ENCODE data around the gene FRMD4A. TPM values are rescaled to one million over a fixed set of nuclear protein-coding genes. Genes with fewer than 3 reads are reported as not detected.
"Not testable (repeated sequence)": the region's sequence is repeated elsewhere in the genome, so short reads cannot be mapped to it uniquely, and the experiment has no call there.

Gene FRMD4A
- total and polyA plus RNA-seq, 5 experiments from 2014 or later = 0.02 to 0.80 (median 0.31) TPM; not detected in 2

DNA sequence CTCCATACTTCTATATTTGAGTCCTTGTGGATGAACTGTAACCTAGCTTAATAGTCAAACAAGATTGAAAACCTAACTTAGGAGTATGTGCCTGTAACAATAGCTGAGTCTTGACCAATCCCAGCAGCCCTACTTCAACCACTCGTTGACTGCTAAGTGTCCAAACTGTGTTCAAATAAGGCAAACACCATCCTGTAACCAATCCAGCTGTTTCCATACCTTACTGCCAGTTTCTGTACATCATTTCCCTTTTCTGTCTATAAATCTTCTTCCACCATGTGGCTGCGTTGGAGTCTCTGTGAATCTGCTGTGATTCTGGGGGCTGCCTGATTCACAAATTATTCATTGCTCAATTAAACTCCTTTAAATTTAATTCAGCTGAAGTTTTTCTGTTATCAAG lies 195.5 kb downstream of the FRMD4A start:
- Mint-ChIP-seq H3K9me3 (peaks cover 0 to 11% (median 0%) of the 10 kb centered on the region in 9 donors), H3K27me3 (peaks cover 6 to 25% (median 10%) of the 10 kb centered on the region in 5 donors), H3K27ac (peak overlapping the region in 1 of 10 donors; percentile 26)
- H3K4me1 Mint-ChIP-seq, H3K4me3 Mint-ChIP-seq, POLR2A ChIA-PET, ATAC-seq, H3K36me3 Mint-ChIP-seq, DNase-seq: not testable (repeated sequence)

DNA sequence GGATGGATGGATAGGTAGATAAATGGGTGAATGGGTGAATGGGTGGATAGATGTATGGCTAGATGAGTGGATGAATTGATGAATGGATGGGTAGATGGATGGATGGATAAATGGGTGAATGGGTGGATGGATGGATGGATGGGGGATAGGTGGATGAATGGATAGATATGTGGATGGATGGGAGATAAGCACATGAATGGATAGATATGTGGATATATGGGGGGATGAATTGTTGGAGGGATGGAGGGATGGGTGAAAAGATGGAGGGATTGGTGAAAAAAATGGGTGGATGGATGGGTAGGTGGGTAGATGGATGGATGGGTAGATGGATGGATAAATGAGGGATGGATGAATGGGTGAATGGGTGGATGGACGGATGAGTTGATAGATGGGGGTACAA lies 196.4 kb downstream of the FRMD4A start:
- H3K36me3 Mint-ChIP-seq = no peaks in the 10 kb centered on the region
- DNase-seq (no peak), ATAC-seq (no peak)
- H3K27me3 Mint-ChIP-seq = peaks cover 4 to 23% (median 10%) of the 10 kb centered on the region in 5 donors
- no peak overlapping the region for H3K27ac Mint-ChIP-seq
- H3K4me3 Mint-ChIP-seq = no peak overlapping the region
- no peaks in the 10 kb centered on the region for H3K4me1 Mint-ChIP-seq
- POLR2A ChIA-PET = no interaction called here
- H3K9me3 Mint-ChIP-seq = peaks cover 0 to 11% (median 0%) of the 10 kb centered on the region in 9 donors

DNA sequence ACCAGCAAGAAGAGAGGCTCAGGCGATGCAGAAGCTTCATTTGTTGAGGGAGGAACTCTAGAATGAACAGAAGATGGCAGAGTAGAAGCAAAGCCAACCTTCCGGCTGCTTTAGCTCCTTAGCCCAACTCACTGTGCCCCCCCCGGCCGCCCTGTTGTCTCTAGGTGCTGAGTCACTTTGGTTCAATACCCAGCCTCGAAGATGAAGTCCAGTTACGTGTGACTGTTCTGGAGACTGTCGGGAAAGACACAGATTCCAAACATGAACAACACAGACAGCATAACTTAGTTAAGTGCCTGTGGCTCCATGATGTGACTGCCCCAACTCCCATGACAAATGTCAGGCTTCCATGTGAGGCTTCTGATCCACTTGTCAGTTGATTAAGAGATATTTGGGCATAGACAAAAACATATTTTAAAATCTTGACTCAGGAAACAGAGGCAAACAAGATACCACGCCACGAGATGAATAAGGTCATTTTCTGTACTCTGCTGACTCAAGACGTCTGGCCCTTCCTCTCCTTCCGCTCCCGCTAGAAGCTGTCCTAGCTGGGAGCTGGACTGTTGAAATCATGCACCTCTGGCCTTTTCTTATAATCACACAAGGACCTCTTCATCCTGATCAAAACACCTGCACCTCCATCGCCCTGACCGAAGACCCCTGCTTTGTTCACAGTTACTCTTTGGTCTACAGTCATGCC lies 199.3 kb downstream of the FRMD4A start:
- POLR2A ChIA-PET = no interaction called here
- ATAC-seq (no peak), DNase-seq (no peak)
- no peak overlapping the region for H3K27ac Mint-ChIP-seq
- H3K4me3 Mint-ChIP-seq = no peak overlapping the region
- H3K36me3 Mint-ChIP-seq = no peaks in the 10 kb centered on the region
- peaks cover 2 to 14% (median 8%) of the 10 kb centered on the region in 5 donors for H3K27me3 Mint-ChIP-seq
- no peaks in the 10 kb centered on the region for H3K4me1 Mint-ChIP-seq
- peaks cover 0 to 11% (median 0%) of the 10 kb centered on the region in 9 donors for H3K9me3 Mint-ChIP-seq

DNA sequence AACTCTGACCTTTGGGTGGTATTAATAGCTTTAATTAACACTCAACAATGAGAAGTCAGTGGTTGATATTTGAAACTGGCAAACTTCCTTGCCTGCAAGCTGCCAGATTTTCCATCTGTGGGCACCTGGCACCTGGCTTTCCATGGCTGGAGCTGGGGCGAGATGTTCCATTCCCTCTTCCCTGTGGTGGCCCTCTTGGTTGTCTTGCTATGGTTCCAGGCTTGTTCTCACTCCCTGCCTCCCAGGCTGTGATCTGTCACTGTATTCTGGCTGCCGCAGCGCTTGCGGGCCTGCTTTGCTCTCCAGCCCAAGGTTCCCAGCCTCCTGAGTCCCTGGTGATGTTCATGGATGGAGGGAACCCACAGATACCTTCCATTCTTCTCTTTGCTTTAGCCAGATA lies 201.0 kb downstream of the FRMD4A start:
- DNase-seq = no peak
- peaks cover 0 to 11% (median 0%) of the 10 kb centered on the region in 9 donors for H3K9me3 Mint-ChIP-seq
- H3K27me3 Mint-ChIP-seq = peaks cover 4 to 11% (median 8%) of the 10 kb centered on the region in 5 donors
- POLR2A ChIA-PET = no interaction called here
- H3K27ac Mint-ChIP-seq = no peak overlapping the region
- no peak for ATAC-seq
- H3K36me3 Mint-ChIP-seq = no peaks in the 10 kb centered on the region
- no peaks in the 10 kb centered on the region for H3K4me1 Mint-ChIP-seq
- H3K4me3 Mint-ChIP-seq = no peak overlapping the region

DNA sequence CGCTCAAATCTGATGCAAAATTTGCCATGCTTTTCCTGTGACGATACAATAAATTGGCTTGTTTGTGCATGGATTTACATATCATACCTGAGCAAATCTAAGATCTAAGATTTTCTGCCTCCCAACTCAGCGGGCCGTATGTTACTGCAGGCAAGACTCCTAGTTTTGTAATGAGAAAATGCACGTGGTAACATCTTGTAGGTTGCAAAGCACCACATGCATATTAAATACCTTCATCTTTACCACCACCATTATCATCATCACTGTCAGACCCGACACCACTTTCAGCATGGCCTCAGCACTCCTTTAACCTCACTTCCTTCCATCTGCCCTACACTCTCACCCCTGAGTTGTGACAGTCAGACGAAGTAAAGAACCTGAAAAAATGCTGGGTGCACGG lies 202.2 kb downstream of the FRMD4A start:
- Mint-ChIP-seq H3K27me3 (peaks cover 0 to 6% (median 4%) of the 10 kb centered on the region in 5 donors), H3K27ac (peak overlapping the region in 1 of 10 donors; percentile 44), H3K36me3 (no peaks in the 10 kb centered on the region), H3K9me3 (no peaks in the 10 kb centered on the region), H3K4me3 (no peak overlapping the region), H3K4me1 (no peaks in the 10 kb centered on the region)
- DNase-seq (no peak), ATAC-seq (no peak)
- POLR2A ChIA-PET = no interaction called here

DNA sequence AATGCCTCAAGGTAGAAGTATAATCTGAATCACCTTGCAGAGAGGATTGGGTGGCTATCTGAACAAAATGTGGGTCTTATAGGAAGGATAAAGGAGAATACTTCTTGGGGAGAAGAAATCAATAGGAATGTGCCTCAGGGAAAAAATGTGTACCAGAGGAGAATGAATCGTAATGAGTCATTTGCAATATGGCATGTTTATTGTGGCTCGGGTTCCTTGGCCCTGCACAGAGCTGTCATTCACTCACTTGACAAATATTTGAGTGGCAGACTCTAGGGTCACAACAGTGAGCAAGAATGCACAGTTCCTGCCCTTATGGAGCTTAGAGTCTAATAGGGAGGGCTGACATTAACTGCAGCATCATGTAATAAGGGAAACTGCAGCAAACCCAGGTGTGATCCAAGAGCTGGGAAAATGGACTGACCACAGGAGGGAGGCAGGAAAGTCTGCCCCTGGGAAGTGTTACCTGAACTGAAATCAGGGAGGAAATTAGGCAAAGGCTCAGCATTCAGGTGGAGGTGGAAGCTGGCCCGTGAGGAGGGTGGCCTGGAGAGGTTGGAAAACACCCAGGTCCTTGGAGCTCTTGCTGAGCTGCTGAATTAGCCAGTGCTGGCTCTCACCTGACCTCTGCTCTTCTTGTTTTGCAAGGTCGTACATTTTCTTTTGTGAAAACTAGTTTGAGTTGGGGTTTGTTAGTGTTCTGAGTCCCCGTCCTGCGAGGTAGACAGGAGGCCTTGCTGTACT lies 203.9 kb downstream of the FRMD4A start:
- Mint-ChIP-seq H3K36me3 (no peaks in the 10 kb centered on the region), H3K27me3 (peaks cover 0 to 6% (median 4%) of the 10 kb centered on the region in 5 donors), H3K27ac (no peak overlapping the region), H3K9me3 (peaks cover 0 to 2% (median 0%) of the 10 kb centered on the region in 9 donors), H3K4me3 (no peak overlapping the region), H3K4me1 (no peaks in the 10 kb centered on the region)
- POLR2A ChIA-PET = no interaction called here
- no peak for DNase-seq
- no peak for ATAC-seq

DNA sequence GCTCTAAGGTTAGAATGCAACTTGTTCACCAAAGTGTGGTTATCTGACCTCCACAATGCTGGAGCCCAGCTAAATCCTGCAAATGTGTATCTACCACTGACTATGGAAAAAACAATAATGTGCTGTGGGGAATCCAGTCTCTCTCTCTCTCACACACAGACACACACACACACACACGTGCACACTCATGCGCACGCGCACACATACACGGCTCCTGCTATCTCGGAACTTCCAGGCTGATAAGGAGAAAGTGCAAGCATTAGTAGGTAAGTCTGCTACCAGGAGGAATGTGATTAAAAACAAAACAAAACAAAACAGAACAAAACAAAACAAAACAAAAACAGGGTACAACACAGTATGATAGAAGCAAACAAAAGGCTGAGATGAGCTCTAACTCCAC lies 205.2 kb downstream of the FRMD4A start:
- H3K9me3 Mint-ChIP-seq = peaks cover 0 to 2% (median 0%) of the 10 kb centered on the region in 9 donors
- H3K4me1 Mint-ChIP-seq = no peaks in the 10 kb centered on the region
- H3K4me3 Mint-ChIP-seq = peak overlapping the region in 1 of 10 donors; percentile 26
- POLR2A ChIA-PET = interaction anchor here (0.6 kb wide), 1 partner anchor 373 kb away, joined by 4 read pairs; no protein-coding TSS in a partner anchor
- no peaks in the 10 kb centered on the region for H3K36me3 Mint-ChIP-seq
- DNase-seq (no peak), ATAC-seq (no peak)
- H3K27me3 Mint-ChIP-seq = peaks cover 0 to 6% (median 4%) of the 10 kb centered on the region in 5 donors
- H3K27ac Mint-ChIP-seq = no peak overlapping the region

DNA sequence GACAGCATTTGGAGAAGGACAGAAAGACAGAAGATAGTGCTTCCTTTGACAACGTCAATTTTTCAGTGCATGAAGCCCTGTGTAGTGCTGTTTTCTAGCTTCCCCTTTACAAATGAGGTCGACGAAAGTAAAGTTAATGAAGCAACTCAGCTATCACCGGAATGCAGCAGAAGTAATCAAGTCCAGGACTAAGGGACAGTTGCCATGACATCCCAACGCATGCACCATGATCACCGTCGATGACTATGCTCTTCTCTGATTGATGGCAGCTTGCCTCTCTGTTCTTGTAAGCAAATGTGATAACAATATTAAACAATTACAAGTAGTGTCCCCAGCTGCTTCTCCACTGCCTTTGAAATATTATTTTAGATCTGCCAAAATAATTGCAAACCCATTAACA lies 205.8 kb downstream of the FRMD4A start:
- POLR2A ChIA-PET = no interaction called here
- Mint-ChIP-seq H3K27ac (no peak overlapping the region), H3K4me1 (no peaks in the 10 kb centered on the region), H3K36me3 (no peaks in the 10 kb centered on the region), H3K9me3 (peaks cover 0 to 2% (median 0%) of the 10 kb centered on the region in 9 donors), H3K27me3 (peaks cover 0 to 6% (median 4%) of the 10 kb centered on the region in 5 donors), H3K4me3 (no peak overlapping the region)
- no peak for DNase-seq
- no peak for ATAC-seq

DNA sequence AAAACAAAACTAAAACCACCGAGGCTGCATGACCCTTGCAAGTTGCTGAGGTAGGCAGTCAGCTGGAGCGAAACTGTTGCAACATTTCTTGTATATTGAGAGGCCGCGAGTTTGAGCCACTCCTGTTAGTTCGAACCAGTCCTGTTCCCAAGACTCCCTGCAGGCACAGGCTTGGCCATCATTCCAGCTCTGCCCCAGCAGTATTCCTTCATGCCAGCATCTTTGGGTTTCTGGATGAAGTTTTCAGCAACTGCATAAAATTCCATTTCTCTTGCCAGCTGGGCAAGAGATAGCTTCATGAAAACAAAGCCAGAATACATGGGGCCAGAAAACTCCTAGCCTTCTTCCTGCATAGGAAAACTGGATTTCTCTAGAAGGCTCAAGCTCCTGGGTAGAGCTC lies 207.6 kb downstream of the FRMD4A start:
- H3K27me3 Mint-ChIP-seq = peaks cover 0 to 6% (median 3%) of the 10 kb centered on the region in 5 donors
- DNase-seq = no peak
- POLR2A ChIA-PET = no interaction called here
- no peaks in the 10 kb centered on the region for H3K36me3 Mint-ChIP-seq
- no peak overlapping the region for H3K4me3 Mint-ChIP-seq
- no peak overlapping the region for H3K27ac Mint-ChIP-seq
- H3K9me3 Mint-ChIP-seq = peaks cover 0 to 2% (median 0%) of the 10 kb centered on the region in 9 donors
- no peaks in the 10 kb centered on the region for H3K4me1 Mint-ChIP-seq
- ATAC-seq = no peak

DNA sequence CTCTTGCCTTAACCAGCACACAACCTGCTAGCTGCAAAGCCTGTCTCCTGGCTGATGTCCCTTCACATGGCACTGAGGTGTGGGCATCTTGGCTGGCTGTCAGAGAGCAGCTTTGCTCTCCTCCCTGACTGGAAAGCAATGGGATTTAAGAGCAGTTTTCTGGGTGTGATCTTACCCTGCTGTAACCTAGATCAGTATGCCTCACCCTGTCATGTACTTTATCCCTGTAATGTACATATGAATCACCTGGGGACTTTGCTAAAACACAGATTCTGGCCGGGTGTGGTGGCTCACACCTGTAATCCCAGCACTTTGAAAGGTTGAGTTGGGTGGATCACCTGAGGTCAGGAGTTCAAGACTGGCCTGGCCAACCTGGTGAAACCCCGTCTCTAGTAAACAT lies 209.9 kb downstream of the FRMD4A start:
- Mint-ChIP-seq H3K27ac (no peak overlapping the region), H3K36me3 (no peaks in the 10 kb centered on the region), H3K4me3 (no peak overlapping the region), H3K4me1 (no peaks in the 10 kb centered on the region), H3K27me3 (peaks cover 0 to 3% (median 0%) of the 10 kb centered on the region in 5 donors), H3K9me3 (peaks cover 0 to 2% (median 0%) of the 10 kb centered on the region in 9 donors)
- ATAC-seq = no peak
- POLR2A ChIA-PET = no interaction called here
- no peak for DNase-seq

DNA sequence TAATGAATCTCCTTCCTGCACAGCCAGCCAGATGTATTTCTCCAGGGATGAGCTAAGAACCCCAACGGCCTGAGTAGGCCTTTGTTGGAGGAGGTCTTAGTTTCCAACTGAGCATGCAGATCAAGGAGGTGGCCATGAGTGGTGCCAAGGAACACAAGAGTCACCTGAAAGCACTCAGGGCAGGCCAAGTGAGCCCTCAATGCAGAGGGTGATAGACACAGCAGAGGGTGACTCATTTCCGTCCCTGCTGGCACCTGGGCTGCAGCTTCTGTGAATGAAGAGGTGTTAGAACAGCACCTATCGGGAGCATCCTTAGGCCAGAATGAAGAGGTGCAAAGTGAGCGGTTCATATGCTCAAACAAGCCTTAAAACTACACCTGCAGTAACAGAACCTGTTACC lies 211.8 kb downstream of the FRMD4A start:
- no peak for ATAC-seq

DNA sequence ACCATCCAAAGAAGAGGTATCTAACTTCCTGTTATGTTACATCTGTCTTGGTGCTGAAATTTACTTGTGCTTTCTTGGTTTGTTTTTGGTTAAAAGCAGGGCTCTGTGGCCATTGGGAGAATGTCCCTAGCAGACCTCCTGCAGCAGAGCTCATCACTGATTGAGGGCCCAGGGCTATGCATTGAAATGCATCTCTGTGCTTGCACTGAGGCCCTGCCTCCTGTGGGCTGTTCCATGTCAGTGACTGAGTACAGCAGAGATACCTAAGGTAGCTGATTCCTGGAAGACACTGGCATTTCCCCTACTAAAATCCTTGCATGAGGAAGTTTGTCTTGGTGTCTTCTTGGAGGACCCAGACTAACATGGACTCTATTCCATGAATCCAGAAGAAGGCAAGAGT lies 213.9 kb downstream of the FRMD4A start:
- Mint-ChIP-seq H3K27me3 (peaks cover 0 to 7% (median 0%) of the 10 kb centered on the region in 5 donors), H3K4me1 (no peaks in the 10 kb centered on the region), H3K9me3 (no peaks in the 10 kb centered on the region), H3K27ac (peak overlapping the region in 1 of 10 donors; percentile 55), H3K36me3 (no peaks in the 10 kb centered on the region), H3K4me3 (no peak overlapping the region)
- POLR2A ChIA-PET = no interaction called here
- DNase-seq (no peak), ATAC-seq (no peak)

More for the DNA sequence above, 211.8 kb downstream of the FRMD4A start:
- Mint-ChIP-seq H3K27ac (no peak overlapping the region), H3K27me3 (peaks cover 0 to 5% (median 0%) of the 10 kb centered on the region in 5 donors), H3K9me3 (peaks cover 0 to 2% (median 0%) of the 10 kb centered on the region in 9 donors), H3K4me3 (no peak overlapping the region), H3K4me1 (no peaks in the 10 kb centered on the region), H3K36me3 (no peaks in the 10 kb centered on the region)
- no peak for DNase-seq
- POLR2A ChIA-PET = no interaction called here

DNA sequence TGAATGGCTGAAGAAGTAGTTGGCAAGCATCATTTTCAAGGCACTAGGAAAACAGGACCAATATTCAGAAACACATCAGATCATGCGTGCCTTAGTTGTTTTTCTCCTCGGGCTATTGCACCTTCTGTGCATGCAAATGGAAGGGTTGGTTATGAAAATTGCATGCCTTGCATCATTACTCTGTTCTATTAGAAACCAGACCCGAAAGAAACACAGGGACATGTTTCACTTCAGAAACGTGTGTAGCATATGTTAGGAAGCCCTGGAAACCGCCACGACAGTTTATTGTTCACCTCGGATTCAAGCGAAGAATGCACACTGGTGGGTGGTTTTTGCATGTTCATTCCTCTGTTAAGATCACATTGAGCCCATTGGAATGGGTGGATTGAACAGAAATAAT lies 214.7 kb downstream of the FRMD4A start:
- ATAC-seq = no peak

More for the DNA sequence above, 214.7 kb downstream of the FRMD4A start:
- DNase-seq = no peak
- Mint-ChIP-seq H3K27ac (no peak overlapping the region), H3K27me3 (peaks cover 0 to 7% (median 0%) of the 10 kb centered on the region in 5 donors), H3K4me1 (no peaks in the 10 kb centered on the region), H3K4me3 (no peak overlapping the region), H3K9me3 (no peaks in the 10 kb centered on the region), H3K36me3 (no peaks in the 10 kb centered on the region)
- POLR2A ChIA-PET = no interaction called here

Data from naive thymus-derived CD8-positive, alpha-beta T cell (primary cell).